ENCODE data around the gene ITIH3. TPM values are rescaled to one million over a fixed set of nuclear protein-coding genes. Genes with fewer than 3 reads are reported as not detected.

Gene ITIH3
- total and polyA plus RNA-seq, 10 of the 15 experiments (the other 5 are each of a cell fraction or from before 2014, with no cell fraction given), result 0.07 to 0.17 (median 0.15) TPM; not detected in 7

- Histone ChIP-seq H3K27me3 (replicated peaks in 1 of 2; ENCODE audit: control insufficient read depth in 2 of 2, insufficient read depth in 2 of 2, low read length in 1 of 2) (no peaks in the 10 kb centered on the region), H3K4me1 (ENCODE audit: control insufficient read depth, insufficient read depth, low read length) (peaks cover 8% of the 10 kb centered on the region), H3K9ac (ENCODE audit: control insufficient read depth, insufficient read depth, low read length) (no peak overlapping the region), H4K20me1 (ENCODE audit: control insufficient read depth, insufficient read depth) (no peaks in the 10 kb centered on the region), H2AFZ (ENCODE audit: control insufficient read depth, low read depth, low read length) (peak overlapping the region; percentile 7; the same call in 1 of the 2 replicates), H3K27ac (ENCODE audit: control insufficient read depth, insufficient read depth) (no peak overlapping the region), H3K79me2 (ENCODE audit: control insufficient read depth, insufficient read depth, low read length) (no peaks in the 10 kb centered on the region), H3K36me3 (ENCODE audit: control insufficient read depth in 2 of 2, insufficient read depth in 2 of 2, low read length in 1 of 2) (peaks cover 8 to 13% of the 10 kb centered on the region in 2 experiments), H3K4me3 (no peak overlapping the region), H3K9me3 (replicated peaks; ENCODE audit: control insufficient read depth, insufficient read depth, low read length) (no peaks in the 10 kb centered on the region), H3K4me2 (ENCODE audit: control insufficient read depth, insufficient read depth) (no peak overlapping the region)
- ChIA-PET RAD21 (ENCODE audit: unreplicated experiment) (interaction anchor here (0.6 to 1.4 kb wide), 6 partner anchors 48 to 458 kb away, joined by 3 to 4 read pairs (median 4); partner anchors contain the start of gene STIMATE), SMC1A (ENCODE audit: uncharacterized antibody, unreplicated experiment) (interaction anchor here (0.6 to 1.8 kb wide), 9 partner anchors 9 to 228 kb away, joined by 3 to 6 read pairs (median 4); no protein-coding TSS in a partner anchor), CTCF (interaction anchor here (0.6 to 3.7 kb wide), 15 partner anchors 8 to 228 kb away, joined by 3 to 27 read pairs (median 5); no protein-coding TSS in a partner anchor), POLR2A (interaction anchor here (0.7 kb wide), 1 partner anchor 76 kb away, joined by 3 read pairs; no protein-coding TSS in a partner anchor)
- in situ Hi-C loops (cut with MboI), result loop anchor here (10.0 kb wide), 1 partner anchor 229 kb away; no protein-coding TSS in a partner anchor
- DNase-seq (ENCODE audit: low read depth, low spot score), result no peak
- intact Hi-C loops (cut with micrococcal nuclease; ENCODE audit: unreplicated experiment), result no loop called here
- ATAC-seq, result peak; percentile 74
- FAIRE-seq, result peak; percentile 47
- WGBS (ENCODE audit: insufficient coverage, insufficient replicate concordance, low lambda C conversion rate, missing lambda C conversion rate), result 66% methylated on average over 5 of the region's 7 CpGs
- no peak for TF ChIP-seq RAD51 (IDR thresholded peaks at IDR 0.05)
- peak; percentile 24 to 62 (median 43); a peak in 5 of 6 replicates for TF ChIP-seq CTCF (IDR thresholded peaks at IDR 0.05 in 2 of 3, conservative IDR thresholded peaks at IDR 0.05 in 1 of 3; ENCODE audit: control insufficient read depth in 2 of 3, extremely low read depth in 1 of 3, insufficient read depth in 1 of 3, low read depth in 3 of 3, low read length in 3 of 3)
- TF ChIP-seq RAD21 (IDR thresholded peaks at IDR 0.05; ENCODE audit: insufficient read depth, low read depth, low read length), result 0 out of 2 replicates have a peak, but pooled peaks have one; percentile 15
- BruUV-seq (replicated peaks), result no TSS peak
These were observed 51.3 kb downstream of the ITIH3 start for GRCh38 chr3:52845691-52846431.
